AG04450 (cell line): ENCODE results near the gene SKOR2. TPM values are rescaled to one million over a fixed set of nuclear protein-coding genes. Genes with fewer than 3 reads are reported as not detected.

Source experiments
- CTCF ChIA-PET: fragments of 300-600, 350-600 bp; formaldehyde crosslinking; extraction: SDS; loops from one replicate; lab custom pipeline; 2022; ENCODE audit warnings: antibody characterized with exemption, inconsistent platforms; lab: Charles Lee
- POLR2A ChIA-PET: fragments of 350-600 bp; formaldehyde crosslinking; extraction: SDS; loops from one replicate; lab custom pipeline; 2021; ENCODE audit warnings: antibody characterized with exemption, inconsistent platforms; lab: Yijun Ruan, JAX
- DNase-seq: peaks from one replicate; pipeline ENCODE4 v3.0.0-alpha.2; 2011; ENCODE audit warnings: low read depth, low spot score
- H3K27ac ChIP-seq: one replicate; pipeline ENCODE4 v1.5.1; 2012; ENCODE audit warnings: low read depth, low read length, control low read depth
- H3K27me3 ChIP-seq: one replicate; pipeline ENCODE4 v1.6.0; 2012; ENCODE audit warnings: low read length; ENCODE audit not compliant: control insufficient read depth, insufficient read depth
- H3K4me3 ChIP-seq: 2 replicates; pipeline ENCODE4 v1.5.1; 2011; ENCODE audit warnings: mild to moderate bottlenecking, low read depth, low read length, control low read depth
- H3K9me3 ChIP-seq: 2 replicates; pipeline ENCODE4 v1.5.1; 2012; ENCODE audit warnings: low read length; ENCODE audit not compliant: control insufficient read depth, insufficient read depth
- CTCF ChIP-seq: IDR thresholded peaks from 2 replicates; pipeline ENCODE4 v1.5.1; 2011; ENCODE audit warnings: low read depth, low read length, control low read depth, inconsistent platforms
- polyA plus RNA-seq: library from polyadenylated mRNA; depleted of rRNA; stranded (reverse); fragments of >200 nt; gene quantifications from 2 replicates; pipeline ENCODE4 v1.2.3, GENCODE V29; 2011

SKOR2 gene
- polyA plus RNA-seq, 1 experiment, result not detected

DNA sequence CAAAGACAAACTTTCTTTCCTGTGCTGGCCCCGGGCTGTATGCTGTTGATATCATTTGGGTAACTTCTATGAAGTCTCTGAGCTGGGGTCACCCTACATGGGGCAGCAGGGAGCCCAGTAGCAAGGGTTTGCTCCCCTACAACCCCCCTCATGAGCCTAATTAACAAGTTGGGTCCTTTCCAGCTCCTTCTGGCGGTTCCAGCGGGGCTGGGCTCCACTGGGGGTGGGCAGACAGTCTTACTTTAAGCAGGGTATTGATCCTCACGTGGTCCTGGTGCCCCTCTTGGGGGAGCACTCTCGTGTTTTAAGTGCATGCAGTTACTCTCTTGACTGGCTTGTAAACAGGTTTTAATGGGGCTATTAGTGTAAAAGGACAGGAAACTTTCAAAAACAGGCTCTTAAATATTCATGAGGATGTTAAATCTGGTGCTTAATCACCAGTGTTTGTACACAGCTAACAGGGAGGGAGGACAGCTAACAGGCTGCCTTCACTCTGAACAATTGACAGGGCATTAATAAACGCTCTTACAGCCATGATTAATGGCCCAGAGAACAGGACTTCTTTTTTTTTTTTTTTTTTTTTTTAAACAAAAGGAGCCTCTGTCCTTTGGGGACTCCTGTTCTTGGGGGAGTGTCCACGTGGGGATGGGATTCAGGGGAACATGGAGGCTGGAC, 36.6 kb upstream of the SKOR2 start:
- no peak for DNase-seq
- no peak overlapping the region for H3K27ac ChIP-seq
- H3K9me3 ChIP-seq, result no peaks in the 10 kb centered on the region
- TF ChIP-seq CTCF, result no peak
- ChIA-PET POLR2A (no interaction called here), CTCF (no interaction called here)
- no peaks in the 10 kb centered on the region for H3K27me3 ChIP-seq
- H3K4me3 ChIP-seq, result no peak overlapping the region

DNA sequence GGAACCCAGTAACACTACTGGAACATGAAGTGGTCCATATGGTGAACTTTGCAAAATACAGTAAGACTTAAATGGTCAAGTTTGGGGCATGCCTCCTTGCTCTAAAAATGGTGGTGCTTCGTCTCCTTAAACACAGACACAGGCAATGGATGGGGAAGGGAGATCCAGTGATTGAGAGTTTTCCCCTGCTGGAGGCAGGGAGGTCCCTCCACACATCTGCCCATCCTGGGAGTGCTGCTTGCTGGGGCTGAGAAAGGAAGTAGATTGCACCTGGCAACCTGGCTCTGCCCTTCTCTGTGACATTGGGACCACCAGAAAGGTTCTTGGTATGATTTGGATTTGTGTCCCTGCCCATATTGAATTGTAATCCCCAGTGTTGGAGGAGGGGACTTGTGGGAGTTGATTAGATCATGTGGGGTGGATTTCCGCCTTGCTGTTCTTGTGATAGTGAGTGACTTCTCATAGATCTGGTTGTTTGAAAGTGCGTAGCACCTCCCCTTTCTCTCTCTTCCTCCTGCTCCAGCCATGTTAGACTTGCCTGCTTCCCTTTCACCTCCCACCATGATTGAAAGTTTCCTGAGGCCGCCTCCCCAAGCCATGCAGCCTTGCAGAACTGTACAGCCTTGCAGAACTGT, 35.4 kb upstream of the SKOR2 start:
- H3K27ac ChIP-seq, result no peak overlapping the region
- H3K4me3 ChIP-seq, result no peak overlapping the region
- ChIA-PET CTCF (no interaction called here), POLR2A (no interaction called here)
- H3K27me3 ChIP-seq, result no peaks in the 10 kb centered on the region
- no peak for TF ChIP-seq CTCF
- no peaks in the 10 kb centered on the region for H3K9me3 ChIP-seq
- DNase-seq, result no peak

DNA sequence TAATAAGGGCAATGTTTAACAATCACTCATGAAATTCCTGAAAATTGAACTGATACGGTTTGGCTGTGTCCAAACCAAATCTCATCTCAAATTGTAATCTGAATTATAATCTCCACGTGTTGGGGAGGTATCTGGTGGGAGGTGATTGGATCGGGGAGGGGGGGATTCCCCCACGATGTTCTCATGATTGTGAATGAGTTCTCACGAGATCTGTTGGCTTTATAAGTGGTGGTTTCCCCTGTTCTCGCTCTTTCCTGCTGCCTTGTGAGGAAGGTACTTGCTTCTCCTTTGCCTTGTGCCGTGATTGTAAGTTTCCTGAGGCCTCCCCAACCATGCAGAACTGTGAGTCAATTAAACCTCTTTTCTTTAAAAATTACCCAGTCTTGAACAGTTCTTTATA, 34.0 kb upstream of the SKOR2 start:
- H3K4me3 ChIP-seq, result no peak overlapping the region
- H3K9me3 ChIP-seq, result no peaks in the 10 kb centered on the region
- POLR2A ChIA-PET, result no interaction called here
- no peak for TF ChIP-seq CTCF
- DNase-seq, result no peak
- no peak overlapping the region for H3K27ac ChIP-seq
- H3K27me3 ChIP-seq, result no peaks in the 10 kb centered on the region
- CTCF ChIA-PET, result interaction anchor here (1.2 kb wide), 1 partner anchor 184 kb away, joined by 3 read pairs; no protein-coding TSS in a partner anchor

- no peak for TF ChIP-seq CTCF
- POLR2A ChIA-PET, result no interaction called here
- Histone ChIP-seq H3K9me3 (no peaks in the 10 kb centered on the region), H3K27ac (no peak overlapping the region), H3K4me3 (no peak overlapping the region), H3K27me3 (no peaks in the 10 kb centered on the region)
- CTCF ChIA-PET, result interaction anchor here (1.2 kb wide), 1 partner anchor 184 kb away, joined by 3 read pairs; no protein-coding TSS in a partner anchor
- DNase-seq, result no peak
These were observed 33.4 kb upstream of the SKOR2 start for GRCh38 chr18:47284721-47285395.

DNA sequence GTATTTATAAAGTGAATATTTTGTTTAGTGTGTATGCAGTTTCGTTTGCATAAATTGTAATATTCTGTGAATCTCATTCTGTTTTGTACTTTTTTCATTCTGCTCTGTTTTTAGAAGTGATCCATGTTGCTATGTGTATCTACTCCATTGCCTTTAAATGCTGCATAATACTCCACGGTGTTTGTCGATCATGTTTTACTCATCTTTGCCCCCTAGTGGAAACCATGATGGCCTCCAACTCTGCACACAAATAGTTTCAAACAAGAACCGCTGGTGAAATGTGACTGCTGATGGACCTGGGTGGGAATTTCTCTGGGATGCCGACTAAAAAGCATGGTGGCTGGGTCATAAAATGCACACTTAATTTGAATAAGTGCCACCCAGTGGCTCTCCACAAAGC, 32.0 kb upstream of the SKOR2 start:
- Histone ChIP-seq H3K27ac (no peak overlapping the region), H3K27me3 (no peaks in the 10 kb centered on the region), H3K4me3 (no peak overlapping the region), H3K9me3 (no peaks in the 10 kb centered on the region)
- POLR2A ChIA-PET, result no interaction called here
- CTCF ChIA-PET, result no interaction called here
- peak; percentile 63 for TF ChIP-seq CTCF
- no peak for DNase-seq
